Panc1 (cell line): Measurements from ENCODE around the gene COL26A1.

Source experiments
- POLR2AphosphoS5 ChIP-seq: IDR thresholded peaks from 2 replicates; pipeline ENCODE4 v1.6.1; 2012; ENCODE audit warnings: mild to moderate bottlenecking, low read depth, low read length, moderate library complexity
- SIN3A ChIP-seq: IDR thresholded peaks from 2 replicates; pipeline ENCODE4 v1.6.1; 2012; ENCODE audit warnings: low read depth, mild to moderate bottlenecking, low read length, moderate library complexity, borderline replicate concordance; ENCODE audit not compliant: insufficient read depth
- TCF7L2 ChIP-seq: IDR thresholded peaks from 2 replicates; pipeline ENCODE4 v1.6.1; 2011; ENCODE audit warnings: mild to moderate bottlenecking, low read depth, low read length, inconsistent platforms
- TF ChIP-seq, protein P1 (sequence below): fragments of 450-650 bp; IDR thresholded peaks from 2 replicates; pipeline ENCODE4 v1.5.1; 2017; ENCODE audit warnings: mild to moderate bottlenecking
- TF ChIP-seq, protein P2 (sequence below), 2 experiments: IDR thresholded peaks; 2 replicates each; pipeline ENCODE4 v1.6.1; 2011 to 2012; ENCODE audit warnings: low read depth in 2 of 2, control low read depth in 1 of 2, low read length in 1 of 2, mild to moderate bottlenecking in 1 of 2, moderate library complexity in 1 of 2; ENCODE audit not compliant: insufficient read depth in 1 of 2

DNA sequence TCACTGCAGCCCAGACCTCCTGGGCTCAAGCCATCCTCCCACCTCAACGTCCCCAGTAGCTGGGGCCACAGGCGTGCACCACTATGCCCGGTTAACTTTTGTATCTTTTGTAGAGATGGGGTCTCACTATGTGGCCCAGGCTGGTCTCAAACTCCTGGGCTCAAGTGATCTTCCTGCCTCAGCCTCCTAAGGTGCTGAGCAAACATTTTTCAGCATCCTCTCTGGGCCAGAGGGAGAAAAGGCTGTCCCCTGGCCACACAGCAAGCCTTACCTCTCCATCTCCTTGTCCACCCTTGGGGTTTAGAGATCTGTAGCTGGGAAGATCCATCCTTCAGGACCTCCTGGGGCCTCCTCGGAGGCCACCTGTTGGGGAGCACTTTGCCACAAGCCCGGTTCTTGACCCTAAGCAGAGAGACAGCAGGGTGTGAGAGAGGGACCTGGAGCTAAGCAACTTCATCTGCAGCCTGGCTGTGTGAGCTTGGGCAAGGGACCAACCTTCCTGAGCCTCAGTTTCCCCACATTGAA, 180.6 kb downstream of the COL26A1 start:
- TF ChIP-seq, protein P1, sequence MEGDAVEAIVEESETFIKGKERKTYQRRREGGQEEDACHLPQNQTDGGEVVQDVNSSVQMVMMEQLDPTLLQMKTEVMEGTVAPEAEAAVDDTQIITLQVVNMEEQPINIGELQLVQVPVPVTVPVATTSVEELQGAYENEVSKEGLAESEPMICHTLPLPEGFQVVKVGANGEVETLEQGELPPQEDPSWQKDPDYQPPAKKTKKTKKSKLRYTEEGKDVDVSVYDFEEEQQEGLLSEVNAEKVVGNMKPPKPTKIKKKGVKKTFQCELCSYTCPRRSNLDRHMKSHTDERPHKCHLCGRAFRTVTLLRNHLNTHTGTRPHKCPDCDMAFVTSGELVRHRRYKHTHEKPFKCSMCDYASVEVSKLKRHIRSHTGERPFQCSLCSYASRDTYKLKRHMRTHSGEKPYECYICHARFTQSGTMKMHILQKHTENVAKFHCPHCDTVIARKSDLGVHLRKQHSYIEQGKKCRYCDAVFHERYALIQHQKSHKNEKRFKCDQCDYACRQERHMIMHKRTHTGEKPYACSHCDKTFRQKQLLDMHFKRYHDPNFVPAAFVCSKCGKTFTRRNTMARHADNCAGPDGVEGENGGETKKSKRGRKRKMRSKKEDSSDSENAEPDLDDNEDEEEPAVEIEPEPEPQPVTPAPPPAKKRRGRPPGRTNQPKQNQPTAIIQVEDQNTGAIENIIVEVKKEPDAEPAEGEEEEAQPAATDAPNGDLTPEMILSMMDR = no peak
- TF ChIP-seq SIN3A = no peak
- no peak for TF ChIP-seq POLR2AphosphoS5
- TF ChIP-seq, protein P2, sequence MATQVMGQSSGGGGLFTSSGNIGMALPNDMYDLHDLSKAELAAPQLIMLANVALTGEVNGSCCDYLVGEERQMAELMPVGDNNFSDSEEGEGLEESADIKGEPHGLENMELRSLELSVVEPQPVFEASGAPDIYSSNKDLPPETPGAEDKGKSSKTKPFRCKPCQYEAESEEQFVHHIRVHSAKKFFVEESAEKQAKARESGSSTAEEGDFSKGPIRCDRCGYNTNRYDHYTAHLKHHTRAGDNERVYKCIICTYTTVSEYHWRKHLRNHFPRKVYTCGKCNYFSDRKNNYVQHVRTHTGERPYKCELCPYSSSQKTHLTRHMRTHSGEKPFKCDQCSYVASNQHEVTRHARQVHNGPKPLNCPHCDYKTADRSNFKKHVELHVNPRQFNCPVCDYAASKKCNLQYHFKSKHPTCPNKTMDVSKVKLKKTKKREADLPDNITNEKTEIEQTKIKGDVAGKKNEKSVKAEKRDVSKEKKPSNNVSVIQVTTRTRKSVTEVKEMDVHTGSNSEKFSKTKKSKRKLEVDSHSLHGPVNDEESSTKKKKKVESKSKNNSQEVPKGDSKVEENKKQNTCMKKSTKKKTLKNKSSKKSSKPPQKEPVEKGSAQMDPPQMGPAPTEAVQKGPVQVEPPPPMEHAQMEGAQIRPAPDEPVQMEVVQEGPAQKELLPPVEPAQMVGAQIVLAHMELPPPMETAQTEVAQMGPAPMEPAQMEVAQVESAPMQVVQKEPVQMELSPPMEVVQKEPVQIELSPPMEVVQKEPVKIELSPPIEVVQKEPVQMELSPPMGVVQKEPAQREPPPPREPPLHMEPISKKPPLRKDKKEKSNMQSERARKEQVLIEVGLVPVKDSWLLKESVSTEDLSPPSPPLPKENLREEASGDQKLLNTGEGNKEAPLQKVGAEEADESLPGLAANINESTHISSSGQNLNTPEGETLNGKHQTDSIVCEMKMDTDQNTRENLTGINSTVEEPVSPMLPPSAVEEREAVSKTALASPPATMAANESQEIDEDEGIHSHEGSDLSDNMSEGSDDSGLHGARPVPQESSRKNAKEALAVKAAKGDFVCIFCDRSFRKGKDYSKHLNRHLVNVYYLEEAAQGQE (IDR thresholded peaks at IDR 0.05; ENCODE audit: insufficient read depth in 1 of 2, low read depth in 2 of 2, low read length in 1 of 2) = no peak
- no peak for TF ChIP-seq TCF7L2
